ENCODE data around the gene AMOTL2. TPM values are rescaled to one million over a fixed set of nuclear protein-coding genes. Genes with fewer than 3 reads are reported as not detected.

AMOTL2 gene
- total RNA-seq: 10 to 100 TPM; 35.0 to 44.0 TPM

DNA sequence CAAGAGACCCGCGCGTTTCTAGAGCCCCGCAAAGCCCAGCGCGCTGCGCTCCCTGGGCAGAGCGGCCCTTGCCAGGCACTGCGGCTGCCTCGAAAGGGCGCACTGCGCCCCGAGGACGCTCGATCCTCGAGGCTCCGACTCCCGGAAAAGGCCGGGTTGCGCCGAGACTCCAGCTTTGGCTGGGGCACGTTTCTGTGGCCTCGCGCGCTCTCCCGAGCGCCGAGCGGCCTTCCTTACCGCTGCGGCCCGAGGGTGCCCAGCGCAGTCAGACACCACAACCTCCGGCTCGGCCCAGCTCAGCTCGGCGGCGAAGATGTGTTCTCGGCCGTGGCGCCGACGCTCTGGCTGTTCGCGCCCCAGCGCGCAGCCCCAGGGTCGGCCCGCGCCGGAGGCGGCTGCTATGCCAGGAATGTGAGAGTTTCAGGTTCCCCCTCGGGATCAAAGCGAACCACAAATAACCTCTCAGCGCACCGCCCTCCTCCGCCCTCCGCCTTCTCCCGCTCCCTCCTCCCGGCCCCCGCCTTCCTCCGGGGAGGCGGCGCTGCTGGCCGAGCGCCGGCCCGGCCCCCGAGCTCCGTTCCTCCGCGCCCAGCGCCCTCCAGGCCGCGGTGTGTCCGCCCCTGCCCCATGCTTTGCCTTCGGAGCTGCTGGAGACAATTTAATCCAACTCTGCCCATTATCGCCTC lies at the start of gene AMOTL2:
TSS of gene AMOTL2 (minus strand) at position 343 of the 686 bp plus-strand sequence. CDS start 3,014 bp downstream, outside the sequence.

Small RNA genes within 50 kb of the gene (small RNA-seq; reads per million reads assigned to genes)
- 0 reads per million in 2 donors for gene HMGN1P9
- gene MIR6827: 0 reads per million in 2 donors

Other genes with a start within 250 kb of the AMOTL2 start
- gene RYK, start 123.6 kb downstream of the AMOTL2 start, total RNA-seq: 10 to 100 TPM; 42.0 to 53.3 TPM
- gene ANAPC13, start 111.5 kb upstream of the AMOTL2 start, total RNA-seq: 10 to 100 TPM; 34.4 to 54.6 TPM
- 10 to 100 TPM in 1 of 2 donors, 1 to 10 TPM in 1; 7.6 to 10.3 TPM for gene CEP63, start 111.6 kb upstream of the AMOTL2 start, total RNA-seq

Measured in melanocyte of skin (primary cell).